Parathyroid adenoma (tissue), 2 donors: ENCODE measurements around the gene BEGAIN.

Experiments used
- H2AFZ ChIP-seq: fragments of 300-600 bp; sonication (generic); one replicate; pipeline ENCODE4 v1.7.0; 2017; ENCODE audit warnings: antibody characterized with exemption, mild to moderate bottlenecking
- H3K27ac ChIP-seq: fragments of 300-600 bp; sonication (generic); one replicate; pipeline ENCODE4 v1.7.0; 2017
- H3K27me3 ChIP-seq: fragments of 300-600 bp; sonication (generic); one replicate; pipeline ENCODE4 v1.7.0; 2017; ENCODE audit warnings: low read length; ENCODE audit not compliant: control insufficient read depth, insufficient read depth
- H3K36me3 ChIP-seq: fragments of 300-600 bp; sonication (generic); one replicate; pipeline ENCODE4 v1.7.0; 2017; ENCODE audit warnings: low read length; ENCODE audit not compliant: control insufficient read depth, insufficient read depth
- H3K4me1 ChIP-seq: fragments of 300-600 bp; sonication (generic); one replicate; pipeline ENCODE4 v1.7.0; 2017; ENCODE audit warnings: control low read depth
- H3K4me2 ChIP-seq: fragments of 300-600 bp; sonication (generic); one replicate; pipeline ENCODE4 v1.7.0; 2017; ENCODE audit warnings: low read length
- H3K4me3 ChIP-seq: fragments of 300-600 bp; sonication (generic); one replicate; pipeline ENCODE4 v1.7.0; 2017; ENCODE audit warnings: low read depth, low read length
- H3K79me2 ChIP-seq: fragments of 300-600 bp; sonication (generic); one replicate; pipeline ENCODE4 v1.7.0; 2017; ENCODE audit warnings: control low read depth
- H3K9ac ChIP-seq: fragments of 300-600 bp; sonication (generic); one replicate; pipeline ENCODE4 v1.7.0; 2017; ENCODE audit warnings: mild to moderate bottlenecking
- H3K9me3 ChIP-seq: fragments of 300-600 bp; sonication (generic); one replicate; pipeline ENCODE4 v1.7.0; 2017; ENCODE audit warnings: low read length; ENCODE audit not compliant: control insufficient read depth
- TF ChIP-seq, protein P1 (sequence below): fragments of 300-600 bp; sonication (generic); IDR thresholded peaks from one replicate; pipeline ENCODE4 v1.7.0; 2017; ENCODE audit warnings: antibody characterized with exemption, mild to moderate bottlenecking
- donor health status: primary hyperparathyroidism.

BEGAIN gene

GRCh38 chr14:100587086-100587762, at the start of gene BEGAIN:
Gene BEGAIN (minus strand): TSS chr14:100587417. CDS start chr14:100587290, 127 bp downstream.
- Histone ChIP-seq H3K4me1 (no peaks in the 10 kb centered on the region), H3K9me3 (no peaks in the 10 kb centered on the region), H3K27me3 (no peaks in the 10 kb centered on the region), H3K36me3 (no peaks in the 10 kb centered on the region), H2AFZ (peak within 1 kb of the TSS; percentile 48), H3K9ac (no peak within 1 kb of the TSS), H3K4me2 (peak within 1 kb of the TSS; percentile 79), H3K27ac (no peak within 1 kb of the TSS), H3K4me3 (peak within 1 kb of the TSS; percentile 43), H3K79me2 (no peaks in the 10 kb centered on the region)
- TF ChIP-seq, protein P1, sequence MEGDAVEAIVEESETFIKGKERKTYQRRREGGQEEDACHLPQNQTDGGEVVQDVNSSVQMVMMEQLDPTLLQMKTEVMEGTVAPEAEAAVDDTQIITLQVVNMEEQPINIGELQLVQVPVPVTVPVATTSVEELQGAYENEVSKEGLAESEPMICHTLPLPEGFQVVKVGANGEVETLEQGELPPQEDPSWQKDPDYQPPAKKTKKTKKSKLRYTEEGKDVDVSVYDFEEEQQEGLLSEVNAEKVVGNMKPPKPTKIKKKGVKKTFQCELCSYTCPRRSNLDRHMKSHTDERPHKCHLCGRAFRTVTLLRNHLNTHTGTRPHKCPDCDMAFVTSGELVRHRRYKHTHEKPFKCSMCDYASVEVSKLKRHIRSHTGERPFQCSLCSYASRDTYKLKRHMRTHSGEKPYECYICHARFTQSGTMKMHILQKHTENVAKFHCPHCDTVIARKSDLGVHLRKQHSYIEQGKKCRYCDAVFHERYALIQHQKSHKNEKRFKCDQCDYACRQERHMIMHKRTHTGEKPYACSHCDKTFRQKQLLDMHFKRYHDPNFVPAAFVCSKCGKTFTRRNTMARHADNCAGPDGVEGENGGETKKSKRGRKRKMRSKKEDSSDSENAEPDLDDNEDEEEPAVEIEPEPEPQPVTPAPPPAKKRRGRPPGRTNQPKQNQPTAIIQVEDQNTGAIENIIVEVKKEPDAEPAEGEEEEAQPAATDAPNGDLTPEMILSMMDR: no peak

- Histone ChIP-seq H3K4me2 (no peak overlapping the region), H3K36me3 (no peaks in the 10 kb centered on the region), H3K27me3 (no peaks in the 10 kb centered on the region), H3K4me3 (no peak overlapping the region), H3K4me1 (no peaks in the 10 kb centered on the region), H2AFZ (no peak overlapping the region), H3K27ac (no peak overlapping the region), H3K79me2 (no peaks in the 10 kb centered on the region), H3K9me3 (no peaks in the 10 kb centered on the region), H3K9ac (no peak overlapping the region)
- TF ChIP-seq, protein P1: no peak
These were observed 49.3 kb upstream of the BEGAIN start for GRCh38 chr14:100636559-100636958.

DNA sequence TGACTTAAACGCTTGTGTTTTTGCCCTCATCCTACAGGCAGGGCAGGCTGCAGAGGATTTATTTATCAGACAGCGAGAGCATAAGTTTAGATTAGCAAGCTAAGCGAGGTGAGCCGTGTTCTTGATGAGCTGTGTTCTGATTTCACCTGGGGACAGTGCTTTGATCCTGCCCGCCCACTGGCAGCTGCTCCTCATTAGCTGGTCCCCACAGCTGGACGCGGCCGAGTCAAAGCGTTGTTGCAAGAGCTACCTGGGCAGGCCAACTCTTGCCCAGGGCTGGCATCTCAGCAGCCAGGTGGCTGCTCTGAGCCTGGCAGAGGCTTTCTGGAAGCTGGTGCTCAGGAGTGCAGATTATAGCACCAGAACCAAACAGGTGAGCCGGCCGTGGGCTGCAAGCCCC, 46.8 kb upstream of the BEGAIN start:
- H3K27me3 ChIP-seq: no peaks in the 10 kb centered on the region
- TF ChIP-seq, protein P1: no peak
- H3K9ac ChIP-seq: no peak overlapping the region
- no peaks in the 10 kb centered on the region for H3K79me2 ChIP-seq
- H3K9me3 ChIP-seq: no peaks in the 10 kb centered on the region
- no peak overlapping the region for H3K4me3 ChIP-seq
- H3K36me3 ChIP-seq: no peaks in the 10 kb centered on the region
- H2AFZ ChIP-seq: no peak overlapping the region
- H3K27ac ChIP-seq: no peak overlapping the region
- no peaks in the 10 kb centered on the region for H3K4me1 ChIP-seq
- no peak overlapping the region for H3K4me2 ChIP-seq

GRCh38 chr14:100633406-100633805, 46.2 kb upstream of the BEGAIN start:
- Histone ChIP-seq H2AFZ (no peak overlapping the region), H3K36me3 (no peaks in the 10 kb centered on the region), H3K27me3 (no peaks in the 10 kb centered on the region), H3K9me3 (no peaks in the 10 kb centered on the region), H3K9ac (no peak overlapping the region), H3K4me1 (no peaks in the 10 kb centered on the region), H3K4me3 (no peak overlapping the region), H3K4me2 (no peak overlapping the region), H3K79me2 (no peaks in the 10 kb centered on the region), H3K27ac (no peak overlapping the region)
- TF ChIP-seq, protein P1: no peak

DNA sequence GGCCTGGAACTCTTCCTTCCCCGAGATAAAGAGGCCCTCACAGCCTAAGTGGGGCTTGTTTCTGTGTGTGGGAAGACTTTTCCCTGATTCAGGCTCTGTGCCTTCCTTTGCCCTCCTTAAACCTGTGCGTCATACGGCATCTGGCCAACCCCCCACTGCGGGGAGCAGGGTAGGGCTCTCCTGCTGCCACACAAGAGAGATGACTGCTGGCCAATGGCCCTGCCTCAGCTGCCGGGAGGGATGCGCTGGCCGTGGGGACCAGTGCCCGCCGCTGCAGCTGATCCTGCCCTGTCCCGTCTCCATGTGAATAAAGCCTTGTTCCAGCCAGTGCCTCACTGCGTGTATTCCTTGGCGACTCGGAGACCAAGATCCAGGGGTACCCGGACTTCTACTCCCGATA, 42.5 kb upstream of the BEGAIN start:
- TF ChIP-seq, protein P1: no peak
- Histone ChIP-seq H3K4me3 (no peak overlapping the region), H2AFZ (no peak overlapping the region), H3K79me2 (no peaks in the 10 kb centered on the region), H3K4me2 (no peak overlapping the region), H3K27me3 (no peaks in the 10 kb centered on the region), H3K9me3 (no peaks in the 10 kb centered on the region), H3K36me3 (no peaks in the 10 kb centered on the region), H3K4me1 (no peaks in the 10 kb centered on the region), H3K9ac (no peak overlapping the region), H3K27ac (no peak overlapping the region)
